HepG2 (cell line): ENCODE results near the gene RTP1. TPM values are rescaled to one million over a fixed set of nuclear protein-coding genes. Genes with fewer than 3 reads are reported as not detected.

Source experiments
- ATAC-seq: fragments of 200-7000 bp; cut with Tn5 transposase; 3 replicates; pipeline ENCODE4 v1.9.1; 2020; ENCODE audit warnings: mild to moderate bottlenecking, moderate library complexity
- BruUV-seq: library from RNA; stranded (reverse); fragments of 400-500 nt; replicated peaks from 2 replicates; lab custom pipeline; 2021; lab: Mats Ljungman, UMichigan
- CTCF ChIA-PET: fragments of 300-600 bp; formaldehyde crosslinking; extraction: SDS; loops from one replicate; lab custom pipeline; 2021; ENCODE audit warnings: low total read pairs, inconsistent platforms, low intra/inter-chr PET ratio; lab: Yijun Ruan, JAX
- POLR2A ChIA-PET: fragments of 350-600 bp; sonication (Branson Sonifier 250); formaldehyde crosslinking; loops from one replicate; lab custom pipeline; 2020; ENCODE audit warnings: antibody characterized with exemption, inconsistent platforms; lab: Yijun Ruan, JAX
- DNase-seq: peaks from one replicate; pipeline ENCODE4 v3.0.0-alpha.2; 2015; ENCODE audit warnings: low spot score
- FAIRE-seq: peaks from 3 replicates; lab custom pipeline; 2011; peaks lifted over from hg19 to GRCh38; lab: Jason Lieb, UNC
- H2AFZ ChIP-seq: one replicate; pipeline ENCODE4 v1.6.1; 2011; ENCODE audit warnings: low read length, inconsistent platforms
- H3K27ac ChIP-seq: fragments of 300-600 bp; 3 replicates; pipeline ENCODE4 v1.8.0; 2011; ENCODE audit warnings: mixed run types, mild to moderate bottlenecking, mixed read lengths, low read length, inconsistent platforms; ENCODE audit not compliant: insufficient read depth; ENCODE audit errors: extremely low read length
- H3K27me3 ChIP-seq, 2 experiments: fragments of 200-600 bp in 1 of 2; 2 replicates in 1 of 2; 3 replicates in 1 of 2; pipeline versions ENCODE4 v1.6.0 to v1.8.0; 2011; ENCODE audit warnings: low read length in 2 of 2, mild to moderate bottlenecking in 2 of 2, moderate library complexity in 2 of 2, inconsistent platforms in 1 of 2; ENCODE audit not compliant: insufficient read depth in 2 of 2, control insufficient read depth in 1 of 2
- H3K36me3 ChIP-seq, 2 experiments: fragments of 200-600 bp in 1 of 2; replicated peaks in 1 of 2; 2 replicates in 1 of 2; 3 replicates in 1 of 2; pipeline versions ENCODE4 v1.5.1 to v1.8.0; 2011; ENCODE audit warnings: low read length in 2 of 2, inconsistent platforms in 1 of 2; ENCODE audit not compliant: insufficient read depth in 2 of 2, control insufficient read depth in 1 of 2
- H3K4me1 ChIP-seq: 2 replicates; pipeline ENCODE4 v1.5.1; 2012; ENCODE audit warnings: low read length, inconsistent platforms; ENCODE audit not compliant: insufficient read depth
- H3K4me2 ChIP-seq: 2 replicates; pipeline ENCODE4 v1.6.0; 2011; ENCODE audit warnings: low read depth, low read length, inconsistent platforms
- H3K4me3 ChIP-seq, 3 experiments: fragments of 200-600 bp in 1 of 3; sonication (generic), shearing (Covaris generic) in 1 of 3; replicated peaks in 1 of 3; 2 replicates each; pipeline ENCODE4 v1.5.1; 2011 to 2016; ENCODE audit warnings: low read length in 3 of 3, inconsistent platforms in 2 of 3, low read depth in 2 of 3, mild to moderate bottlenecking in 2 of 3, control low read depth in 1 of 3, mixed read lengths in 1 of 3; ENCODE audit not compliant: insufficient read depth in 1 of 3
- H3K79me2 ChIP-seq: one replicate; pipeline ENCODE4 v1.6.1; 2011; ENCODE audit warnings: low read length, inconsistent platforms; ENCODE audit not compliant: insufficient read depth
- H3K9ac ChIP-seq: 2 replicates; pipeline ENCODE4 v1.6.0; 2011; ENCODE audit warnings: mild to moderate bottlenecking, low read depth, low read length, inconsistent platforms; ENCODE audit not compliant: insufficient read depth
- H3K9me3 ChIP-seq: 2 replicates; pipeline ENCODE4 v1.5.1; 2012; ENCODE audit warnings: mild to moderate bottlenecking, low read length
- H4K20me1 ChIP-seq: 2 replicates; pipeline ENCODE4 v1.6.0; 2011; ENCODE audit warnings: inconsistent platforms, mild to moderate bottlenecking, low read length, moderate library complexity; ENCODE audit not compliant: insufficient read depth
- FOSL2 ChIP-seq: sonication (generic); formaldehyde crosslinking; IDR thresholded peaks from 2 replicates; pipeline ENCODE4 v1.4.0; 2020; ENCODE audit warnings: missing genetic modification reagents
- JUNB ChIP-seq: sonication (generic); formaldehyde crosslinking; IDR thresholded peaks from 2 replicates; pipeline ENCODE4 v1.8.0; 2022; ENCODE audit warnings: missing genetic modification reagents, mild to moderate bottlenecking, borderline replicate concordance
- NKX3-1 ChIP-seq: sonication (generic); formaldehyde crosslinking; IDR thresholded peaks from 2 replicates; pipeline ENCODE4 v1.5.0; 2020; ENCODE audit warnings: missing genetic modification reagents
- SETDB1 ChIP-seq: sonication (generic); formaldehyde crosslinking; IDR thresholded peaks from 2 replicates; pipeline ENCODE4 v1.5.1; 2020; ENCODE audit warnings: missing genetic modification reagents, mild to moderate bottlenecking, borderline replicate concordance
- TBP ChIP-seq: sonication (generic); formaldehyde crosslinking; IDR thresholded peaks from 2 replicates; pipeline ENCODE4 v1.5.0; 2020; ENCODE audit warnings: missing genetic modification reagents
- ZFP36L2 ChIP-seq: sonication (generic); formaldehyde crosslinking; IDR thresholded peaks from 2 replicates; pipeline ENCODE4 v1.4.0; 2020; ENCODE audit warnings: missing genetic modification reagents
- ZFY ChIP-seq: sonication (generic); formaldehyde crosslinking; IDR thresholded peaks from 2 replicates; pipeline ENCODE4 v1.4.0; 2020; ENCODE audit warnings: missing genetic modification reagents
- ZNF101 ChIP-seq: sonication (generic); formaldehyde crosslinking; IDR thresholded peaks from 2 replicates; pipeline ENCODE4 v1.4.0; 2020; ENCODE audit warnings: mild to moderate bottlenecking, low read depth, missing genetic modification reagents, borderline replicate concordance
- ZNF451 ChIP-seq: sonication (generic); formaldehyde crosslinking; IDR thresholded peaks from 2 replicates; pipeline ENCODE4 v1.5.0; 2020; ENCODE audit warnings: mild to moderate bottlenecking, missing genetic modification reagents
- ZNF629 ChIP-seq: sonication (generic); formaldehyde crosslinking; conservative IDR thresholded peaks from 2 replicates; pipeline ENCODE4 v1.5.0; 2020; ENCODE audit warnings: missing genetic modification reagents
- ZNF644 ChIP-seq: IDR thresholded peaks from 2 replicates; pipeline ENCODE4 v1.6.1; 2016; ENCODE audit warnings: low read depth
- ZNF788 ChIP-seq: sonication (generic); formaldehyde crosslinking; IDR thresholded peaks from 2 replicates; pipeline ENCODE4 v1.5.0; 2020; ENCODE audit warnings: mild to moderate bottlenecking, missing genetic modification reagents, borderline replicate concordance
- WGBS: methylation state at CpG from one replicate; pipeline ENCODE4 v1.1.6; 2017; ENCODE audit warnings: low lambda C conversion rate; 5-methylcytosine and 5-hydroxymethylcytosine counted together
- in situ Hi-C: cut with HindIII; loops from 2 replicates; pipeline ENCODE4 v1.10.0; 2017; ENCODE audit warnings: low pct_unique_long_range_greater_than_20kb; ENCODE audit not compliant: extremely low pct_ligation_motif_present
- intact Hi-C: fragments of 100-400 bp; cut with micrococcal nuclease; formaldehyde crosslinking; loops from one replicate; pipeline ENCODE4 v1.10.0; 2022; ENCODE audit not compliant: unreplicated experiment
- polyA plus RNA-seq, 8 experiments: library from polyadenylated mRNA; depleted of rRNA in 3 of 8; stranded (reverse) in 7 of 8; unstranded in 1 of 8; fragments of >200 nt; fragmentation: Illumina TruSeq in 4 of 8; extraction: Trizol in 4 of 8; gene quantifications; 2 replicates each; pipeline versions ENCODE4 v1.2.1 to v1.2.3, GENCODE V29; 2011 to 2016; ENCODE audit warnings: low read depth in 4 of 8, missing spikeins in 1 of 8, mixed read lengths in 1 of 8; ENCODE audit not compliant: insufficient read depth in 1 of 8
- total RNA-seq, 5 experiments: library from RNA; depleted of rRNA; stranded (reverse); fragments of >200 nt; fragmentation: Illumina TruSeq; extraction: Trizol; gene quantifications; 2 replicates each; pipeline ENCODE4 v1.2.3, GENCODE V29; 2016; ENCODE audit warnings: low read depth in 1 of 5
- TF ChIP-seq, protein P1 (sequence below): sonication (generic); formaldehyde crosslinking; IDR thresholded peaks from 2 replicates; pipeline ENCODE4 v1.5.0; 2020; ENCODE audit warnings: mild to moderate bottlenecking, missing genetic modification reagents, borderline replicate concordance
- TF ChIP-seq, protein P2 (sequence below): sonication (generic); formaldehyde crosslinking; IDR thresholded peaks from 2 replicates; pipeline ENCODE4 v1.4.0; 2020; ENCODE audit warnings: mild to moderate bottlenecking, missing genetic modification reagents

The RTP1 gene
- total and polyA plus RNA-seq, 2 of the 13 experiments (the other 11 are each of a cell fraction or from before 2014, with no cell fraction given): not detected

DNA sequence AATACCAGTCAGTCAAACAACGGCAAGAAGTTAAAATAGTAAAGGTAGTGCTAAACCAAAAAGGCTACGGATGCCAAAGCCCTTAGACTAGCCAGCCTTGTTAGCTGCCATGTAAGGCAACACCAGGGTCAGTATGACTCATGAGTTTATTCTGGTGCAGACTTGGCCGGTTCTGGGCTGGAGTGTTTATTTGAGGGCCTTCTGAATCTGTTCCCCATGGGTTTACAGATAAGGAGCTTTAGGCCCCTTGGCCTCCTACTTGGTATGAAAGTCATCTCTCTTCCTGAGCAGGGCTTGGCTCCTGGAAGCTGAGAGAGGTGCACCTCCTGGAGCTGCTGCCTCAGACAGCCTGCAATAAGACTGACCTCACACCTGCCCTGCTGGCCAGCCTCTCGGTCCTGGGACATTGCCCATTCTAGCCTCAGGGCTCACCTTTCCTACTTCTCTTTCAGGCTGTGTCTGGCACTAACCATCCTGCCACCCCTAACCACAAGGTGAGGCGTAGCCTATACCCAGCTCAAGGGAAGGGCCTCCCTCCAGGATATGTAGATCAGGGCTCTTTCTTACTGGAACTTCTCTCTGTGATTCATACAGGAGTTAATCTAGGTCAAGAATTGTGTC lies 10.4 kb upstream of the RTP1 start:
- TF ChIP-seq SETDB1 (CRISPR knock-in tag): no peak
- peak; percentile 86 for TF ChIP-seq FOSL2 (CRISPR knock-in tag)
- 0 out of 2 replicates have a peak, but pooled peaks have one; percentile 20 for TF ChIP-seq ZNF644
- in situ Hi-C loops: no loop called here
- WGBS: 9% methylated on average over 4 of the region's 5 CpGs
- ATAC-seq: peak; percentile 59
- Histone ChIP-seq H3K4me1 (no peaks in the 10 kb centered on the region), H3K4me2 (no peak overlapping the region), H3K27me3 (no peaks in the 10 kb centered on the region; a peak in 1 of 5 replicates), H3K4me3 (no peak overlapping the region), H4K20me1 (no peaks in the 10 kb centered on the region), H3K27ac (no peak overlapping the region), H3K36me3 (no peaks in the 10 kb centered on the region), H3K79me2 (no peaks in the 10 kb centered on the region), H2AFZ (no peak overlapping the region), H3K9me3 (no peaks in the 10 kb centered on the region), H3K9ac (no peak overlapping the region)
- ChIA-PET POLR2A (no interaction called here), CTCF (no interaction called here)
- peak; percentile 12 for DNase-seq
- intact Hi-C loops: no loop called here
- FAIRE-seq: no peak
- no TSS peak for BruUV-seq

GRCh38 chr3:187188931-187189330 lies 8.4 kb upstream of the RTP1 start:
- POLR2A ChIA-PET: no interaction called here
- intact Hi-C loops (no loop called here), in situ Hi-C loops (no loop called here)
- DNase-seq: no peak
- no peak for ATAC-seq
- H3K9ac ChIP-seq: no peak overlapping the region
- H3K27ac ChIP-seq: no peak overlapping the region
- FAIRE-seq: no peak
- H3K36me3 ChIP-seq: no peaks in the 10 kb centered on the region
- CTCF ChIA-PET: no interaction called here
- no peak overlapping the region for H3K4me2 ChIP-seq
- H3K9me3 ChIP-seq: no peaks in the 10 kb centered on the region
- no peaks in the 10 kb centered on the region for H3K79me2 ChIP-seq
- H4K20me1 ChIP-seq: no peaks in the 10 kb centered on the region
- H2AFZ ChIP-seq: no peak overlapping the region
- no peaks in the 10 kb centered on the region; a peak in 1 of 5 replicates for H3K27me3 ChIP-seq
- 0% methylated on average over 1 of the region's 2 CpGs for WGBS
- no peak overlapping the region for H3K4me3 ChIP-seq
- no TSS peak for BruUV-seq
- no peaks in the 10 kb centered on the region for H3K4me1 ChIP-seq
- TF ChIP-seq TBP (CRISPR knock-in tag) (no peak), JUNB (no peak), ZNF101 (CRISPR knock-in tag) (no peak), ZNF451 (no peak), ZFP36L2 (no peak), ZNF629 (CRISPR knock-in tag) (no peak), ZNF788 (CRISPR knock-in tag) (no peak), NKX3-1 (CRISPR knock-in tag) (no peak), ZFY (CRISPR knock-in tag) (no peak)
- TF ChIP-seq, protein P1, sequence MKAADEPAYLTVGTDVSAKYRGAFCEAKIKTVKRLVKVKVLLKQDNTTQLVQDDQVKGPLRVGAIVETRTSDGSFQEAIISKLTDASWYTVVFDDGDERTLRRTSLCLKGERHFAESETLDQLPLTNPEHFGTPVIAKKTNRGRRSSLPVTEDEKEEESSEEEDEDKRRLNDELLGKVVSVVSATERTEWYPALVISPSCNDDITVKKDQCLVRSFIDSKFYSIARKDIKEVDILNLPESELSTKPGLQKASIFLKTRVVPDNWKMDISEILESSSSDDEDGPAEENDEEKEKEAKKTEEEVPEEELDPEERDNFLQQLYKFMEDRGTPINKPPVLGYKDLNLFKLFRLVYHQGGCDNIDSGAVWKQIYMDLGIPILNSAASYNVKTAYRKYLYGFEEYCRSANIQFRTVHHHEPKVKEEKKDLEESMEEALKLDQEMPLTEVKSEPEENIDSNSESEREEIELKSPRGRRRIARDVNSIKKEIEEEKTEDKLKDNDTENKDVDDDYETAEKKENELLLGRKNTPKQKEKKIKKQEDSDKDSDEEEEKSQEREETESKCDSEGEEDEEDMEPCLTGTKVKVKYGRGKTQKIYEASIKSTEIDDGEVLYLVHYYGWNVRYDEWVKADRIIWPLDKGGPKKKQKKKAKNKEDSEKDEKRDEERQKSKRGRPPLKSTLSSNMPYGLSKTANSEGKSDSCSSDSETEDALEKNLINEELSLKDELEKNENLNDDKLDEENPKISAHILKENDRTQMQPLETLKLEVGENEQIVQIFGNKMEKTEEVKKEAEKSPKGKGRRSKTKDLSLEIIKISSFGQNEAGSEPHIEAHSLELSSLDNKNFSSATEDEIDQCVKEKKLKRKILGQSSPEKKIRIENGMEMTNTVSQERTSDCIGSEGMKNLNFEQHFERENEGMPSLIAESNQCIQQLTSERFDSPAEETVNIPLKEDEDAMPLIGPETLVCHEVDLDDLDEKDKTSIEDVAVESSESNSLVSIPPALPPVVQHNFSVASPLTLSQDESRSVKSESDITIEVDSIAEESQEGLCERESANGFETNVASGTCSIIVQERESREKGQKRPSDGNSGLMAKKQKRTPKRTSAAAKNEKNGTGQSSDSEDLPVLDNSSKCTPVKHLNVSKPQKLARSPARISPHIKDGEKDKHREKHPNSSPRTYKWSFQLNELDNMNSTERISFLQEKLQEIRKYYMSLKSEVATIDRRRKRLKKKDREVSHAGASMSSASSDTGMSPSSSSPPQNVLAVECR: no peak
- TF ChIP-seq, protein P2, sequence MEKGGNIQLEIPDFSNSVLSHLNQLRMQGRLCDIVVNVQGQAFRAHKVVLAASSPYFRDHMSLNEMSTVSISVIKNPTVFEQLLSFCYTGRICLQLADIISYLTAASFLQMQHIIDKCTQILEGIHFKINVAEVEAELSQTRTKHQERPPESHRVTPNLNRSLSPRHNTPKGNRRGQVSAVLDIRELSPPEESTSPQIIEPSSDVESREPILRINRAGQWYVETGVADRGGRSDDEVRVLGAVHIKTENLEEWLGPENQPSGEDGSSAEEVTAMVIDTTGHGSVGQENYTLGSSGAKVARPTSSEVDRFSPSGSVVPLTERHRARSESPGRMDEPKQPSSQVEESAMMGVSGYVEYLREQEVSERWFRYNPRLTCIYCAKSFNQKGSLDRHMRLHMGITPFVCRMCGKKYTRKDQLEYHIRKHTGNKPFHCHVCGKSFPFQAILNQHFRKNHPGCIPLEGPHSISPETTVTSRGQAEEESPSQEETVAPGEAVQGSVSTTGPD (CRISPR knock-in tag): no peak
